ENCODE results near the gene MAGEA4. TPM values are rescaled to one million over a fixed set of nuclear protein-coding genes. Genes with fewer than 3 reads are reported as not detected.

MAGEA4 gene
- total and polyA plus RNA-seq, 2 donors (not counting 1 experiment from before 2014, with no cell fraction given): not detected

GRCh38 chrX:151920530-151920929 is 7.8 kb downstream of the MAGEA4 start:
- Mint-ChIP-seq H3K27ac (no peak overlapping the region), H3K4me3 (no peak overlapping the region), H3K27me3 (no peaks in the 10 kb centered on the region), H3K4me1 (no peaks in the 10 kb centered on the region), H3K9me3 (ENCODE audit: insufficient read depth) (no peaks in the 10 kb centered on the region)
- POLR2A ChIA-PET: no interaction called here
- H3K4me2 ChIP-seq (replicated peaks; ENCODE audit: low read depth, low read length, poor library complexity, severe bottlenecking): no peak overlapping the region
- no CpG with 5 or more reads among the region's 6 CpGs for WGBS (ENCODE audit: insufficient coverage)
- H3K79me2 ChIP-seq (ENCODE audit: control insufficient read depth, insufficient read depth, low read length): no peaks in the 10 kb centered on the region
- no peak for ATAC-seq (ENCODE audit: low read depth)
- no peak overlapping the region for H3K9ac ChIP-seq (ENCODE audit: low read length)
- H3K27ac ChIP-seq (ENCODE audit: low read length in 2 of 2): no peak overlapping the region
- no peak overlapping the region for H2AFZ ChIP-seq (ENCODE audit: insufficient read depth, low read depth, low read length, poor library complexity, severe bottlenecking)
- H4K20me1 ChIP-seq (ENCODE audit: control insufficient read depth, insufficient read depth, low read length, poor library complexity, severe bottlenecking): no peaks in the 10 kb centered on the region
- intact Hi-C loops (cut with micrococcal nuclease): no loop called here
- no peaks in the 10 kb centered on the region for H3K4me1 ChIP-seq (ENCODE audit: control insufficient read depth in 2 of 2, insufficient read depth in 2 of 2, low read length in 2 of 2)
- no peak for DNase-seq
- H3K36me3 ChIP-seq (replicated peaks in 1 of 2; ENCODE audit: control extremely low read depth in 1 of 2, control insufficient read depth in 1 of 2, extremely low read depth in 1 of 2, insufficient read depth in 2 of 2, low read length in 1 of 2): no peaks in the 10 kb centered on the region
- TF ChIP-seq, protein P1, sequence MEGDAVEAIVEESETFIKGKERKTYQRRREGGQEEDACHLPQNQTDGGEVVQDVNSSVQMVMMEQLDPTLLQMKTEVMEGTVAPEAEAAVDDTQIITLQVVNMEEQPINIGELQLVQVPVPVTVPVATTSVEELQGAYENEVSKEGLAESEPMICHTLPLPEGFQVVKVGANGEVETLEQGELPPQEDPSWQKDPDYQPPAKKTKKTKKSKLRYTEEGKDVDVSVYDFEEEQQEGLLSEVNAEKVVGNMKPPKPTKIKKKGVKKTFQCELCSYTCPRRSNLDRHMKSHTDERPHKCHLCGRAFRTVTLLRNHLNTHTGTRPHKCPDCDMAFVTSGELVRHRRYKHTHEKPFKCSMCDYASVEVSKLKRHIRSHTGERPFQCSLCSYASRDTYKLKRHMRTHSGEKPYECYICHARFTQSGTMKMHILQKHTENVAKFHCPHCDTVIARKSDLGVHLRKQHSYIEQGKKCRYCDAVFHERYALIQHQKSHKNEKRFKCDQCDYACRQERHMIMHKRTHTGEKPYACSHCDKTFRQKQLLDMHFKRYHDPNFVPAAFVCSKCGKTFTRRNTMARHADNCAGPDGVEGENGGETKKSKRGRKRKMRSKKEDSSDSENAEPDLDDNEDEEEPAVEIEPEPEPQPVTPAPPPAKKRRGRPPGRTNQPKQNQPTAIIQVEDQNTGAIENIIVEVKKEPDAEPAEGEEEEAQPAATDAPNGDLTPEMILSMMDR (IDR thresholded peaks at IDR 0.05): no peak
- TF ChIP-seq EZH2 (IDR thresholded peaks at IDR 0.05; ENCODE audit: borderline replicate concordance, insufficient read depth, low read depth, low read length, poor library complexity, severe bottlenecking): no peak
- CTCF ChIA-PET: no interaction called here
- H3K9me3 ChIP-seq (ENCODE audit: control extremely low read depth in 1 of 3, control insufficient read depth in 2 of 3, insufficient read depth in 1 of 3, low read length in 2 of 3): no peaks in the 10 kb centered on the region
- H3K27me3 ChIP-seq (replicated peaks in 1 of 4; ENCODE audit: control extremely low read depth in 1 of 4, control insufficient read depth in 3 of 4, insufficient read depth in 4 of 4, low read length in 3 of 4): no peaks in the 10 kb centered on the region
- no peak overlapping the region for H3K4me3 ChIP-seq (ENCODE audit: control extremely low read depth in 1 of 5, extremely low read depth in 1 of 5, insufficient read depth in 1 of 5, low read depth in 2 of 5, low read length in 4 of 5)

- ATAC-seq (ENCODE audit: low read depth): no peak
- Histone ChIP-seq H3K4me2 (replicated peaks; ENCODE audit: low read depth, low read length, poor library complexity, severe bottlenecking) (no peak overlapping the region), H3K9me3 (ENCODE audit: control extremely low read depth in 1 of 3, control insufficient read depth in 2 of 3, insufficient read depth in 1 of 3, low read length in 2 of 3) (no peaks in the 10 kb centered on the region), H3K9ac (ENCODE audit: low read length) (no peak overlapping the region), H2AFZ (ENCODE audit: insufficient read depth, low read depth, low read length, poor library complexity, severe bottlenecking) (no peak overlapping the region), H3K4me3 (ENCODE audit: control extremely low read depth in 1 of 5, extremely low read depth in 1 of 5, insufficient read depth in 1 of 5, low read depth in 2 of 5, low read length in 4 of 5) (no peak overlapping the region), H4K20me1 (ENCODE audit: control insufficient read depth, insufficient read depth, low read length, poor library complexity, severe bottlenecking) (no peaks in the 10 kb centered on the region), H3K27ac (ENCODE audit: low read length in 2 of 2) (no peak overlapping the region), H3K4me1 (ENCODE audit: control insufficient read depth in 2 of 2, insufficient read depth in 2 of 2, low read length in 2 of 2) (no peaks in the 10 kb centered on the region), H3K36me3 (replicated peaks in 1 of 2; ENCODE audit: control extremely low read depth in 1 of 2, control insufficient read depth in 1 of 2, extremely low read depth in 1 of 2, insufficient read depth in 2 of 2, low read length in 1 of 2) (no peaks in the 10 kb centered on the region), H3K79me2 (ENCODE audit: control insufficient read depth, insufficient read depth, low read length) (no peaks in the 10 kb centered on the region), H3K27me3 (replicated peaks in 1 of 4; ENCODE audit: control extremely low read depth in 1 of 4, control insufficient read depth in 3 of 4, insufficient read depth in 4 of 4, low read length in 3 of 4) (no peaks in the 10 kb centered on the region)
- Mint-ChIP-seq H3K27me3 (no peaks in the 10 kb centered on the region), H3K9me3 (ENCODE audit: insufficient read depth) (no peaks in the 10 kb centered on the region), H3K4me1 (no peaks in the 10 kb centered on the region), H3K4me3 (no peak overlapping the region), H3K27ac (no peak overlapping the region)
- TF ChIP-seq, protein P1 (IDR thresholded peaks at IDR 0.05): no peak
- TF ChIP-seq EZH2 (IDR thresholded peaks at IDR 0.05; ENCODE audit: borderline replicate concordance, insufficient read depth, low read depth, low read length, poor library complexity, severe bottlenecking): no peak
- ChIA-PET CTCF (no interaction called here), POLR2A (no interaction called here)
- no peak for DNase-seq
- intact Hi-C loops (cut with micrococcal nuclease): no loop called here
- WGBS (ENCODE audit: insufficient coverage): 100% methylated on average over 4 of the region's 10 CpGs
Measured at GRCh38 chrX:151921292-151921691, 8.6 kb downstream of the MAGEA4 start.
